GM08714 (cell line): ENCODE measurements around the gene STAMBPL1.
"Not testable (repeated sequence)": the region's sequence is repeated elsewhere in the genome, so short reads cannot be mapped to it uniquely, and the experiment has no call there.

Source experiments
- H3K4me3 ChIP-seq: fragments of 200-500 bp; sonication (Bioruptor generic); 2 replicates; pipeline ENCODE4 v1.5.1; 2014; ENCODE audit warnings: mild to moderate bottlenecking, low read length, inconsistent platforms
- ZNF274 ChIP-seq: IDR thresholded peaks from 2 replicates; pipeline ENCODE4 v1.6.1; 2012; ENCODE audit warnings: mild to moderate bottlenecking, low read depth, low read length

STAMBPL1 gene

GRCh38 chr10:88915781-88916180 lies 35.7 kb downstream of the STAMBPL1 start:
- TF ChIP-seq ZNF274 = no peak
- H3K4me3 ChIP-seq = no peak overlapping the region

- H3K4me3 ChIP-seq = no peak overlapping the region
- TF ChIP-seq ZNF274 = no peak
Measured at GRCh38 chr10:88916231-88916630, 36.2 kb downstream of the STAMBPL1 start.

- no peak for TF ChIP-seq ZNF274
- H3K4me3 ChIP-seq = no peak overlapping the region
Measured at GRCh38 chr10:88916986-88917385, 36.9 kb downstream of the STAMBPL1 start.

- no peak overlapping the region for H3K4me3 ChIP-seq
- TF ChIP-seq ZNF274 = no peak
Measured at GRCh38 chr10:88918191-88918905, 38.3 kb downstream of the STAMBPL1 start.

GRCh38 chr10:88919041-88919440 lies 39.0 kb downstream of the STAMBPL1 start:
- no peak for TF ChIP-seq ZNF274
- H3K4me3 ChIP-seq = no peak overlapping the region

GRCh38 chr10:88920198-88920597 lies 40.2 kb downstream of the STAMBPL1 start:
- TF ChIP-seq ZNF274 = no peak
- H3K4me3 ChIP-seq = no peak overlapping the region

- H3K4me3 ChIP-seq = no peak overlapping the region
- TF ChIP-seq ZNF274 = no peak
Measured at GRCh38 chr10:88920986-88921593, 41.0 kb downstream of the STAMBPL1 start.

- H3K4me3 ChIP-seq = no peak overlapping the region
- no peak for TF ChIP-seq ZNF274
Measured at GRCh38 chr10:88922041-88922440, 42.0 kb downstream of the STAMBPL1 start.

GRCh38 chr10:88923520-88923919 lies 43.5 kb downstream of the STAMBPL1 start:
- TF ChIP-seq ZNF274 = no peak
- H3K4me3 ChIP-seq = no peak overlapping the region

GRCh38 chr10:88926566-88927415 lies 46.7 kb downstream of the STAMBPL1 start:
- H3K4me3 ChIP-seq = no peak overlapping the region
- TF ChIP-seq ZNF274 = no peak

- no peak for TF ChIP-seq ZNF274
- no peak overlapping the region for H3K4me3 ChIP-seq
Measured at GRCh38 chr10:88927416-88927690, 47.3 kb downstream of the STAMBPL1 start.

- no peak overlapping the region for H3K4me3 ChIP-seq
- no peak for TF ChIP-seq ZNF274
Measured at GRCh38 chr10:88928254-88928653, 48.2 kb downstream of the STAMBPL1 start.

GRCh38 chr10:88931548-88931947 lies 51.5 kb downstream of the STAMBPL1 start:
- no peak overlapping the region for H3K4me3 ChIP-seq
- TF ChIP-seq ZNF274 = no peak

- not testable (repeated sequence) for H3K4me3 ChIP-seq
Measured at GRCh38 chr10:88932029-88932428, 52.0 kb downstream of the STAMBPL1 start.

GRCh38 chr10:88932539-88933256 lies 52.7 kb downstream of the STAMBPL1 start:
- TF ChIP-seq ZNF274 = no peak
- no peak overlapping the region for H3K4me3 ChIP-seq
